Activated T-helper 2 cell treated with anti-CD3 and anti-CD28 coated beads, Interferon-gamma antibody, Interleukin-2, Interleukin-4, amounts not matched to agents 10 μg/mL and 5 μg/mL and 100 μg/mL, durations not matched to agents 14 hours and 24 hours and 36 hours (primary cell): ENCODE data around the gene RFPL2. TPM values are rescaled to one million over a fixed set of nuclear protein-coding genes. Genes with fewer than 3 reads are reported as not detected.
"Not testable (repeated sequence)": the region's sequence is repeated elsewhere in the genome, so short reads cannot be mapped to it uniquely, and the experiment has no call there.

ENCODE experiments used
- DNase-seq: peaks from one replicate; pipeline ENCODE4 v3.0.0; 2021; ENCODE audit warnings: low spot score
- H3K27ac Mint-ChIP-seq: one replicate; pipeline ENCODE4 v1.8.0; 2021; ENCODE audit warnings: mixed read lengths
- H3K27me3 Mint-ChIP-seq: one replicate; pipeline ENCODE4 v1.8.0; 2021; ENCODE audit warnings: low read depth, mixed read lengths
- H3K36me3 Mint-ChIP-seq: one replicate; pipeline ENCODE4 v1.8.0; 2021; ENCODE audit warnings: low read depth, mixed read lengths
- H3K4me1 Mint-ChIP-seq: one replicate; pipeline ENCODE4 v1.8.0; 2021; ENCODE audit warnings: low read depth, mixed read lengths
- H3K4me3 Mint-ChIP-seq: one replicate; pipeline ENCODE4 v1.8.0; 2021; ENCODE audit warnings: low read depth, mild to moderate bottlenecking, moderate library complexity, mixed read lengths
- H3K9me3 Mint-ChIP-seq: one replicate; pipeline ENCODE4 v1.8.0; 2021; ENCODE audit warnings: mixed read lengths
- intact Hi-C: fragments of 100-400 bp; cut with micrococcal nuclease; formaldehyde crosslinking; loops from one replicate; pipeline ENCODE4 v1.15.1; 2023
- total RNA-seq: library from RNA; stranded (reverse); gene quantifications from 2 replicates; pipeline ENCODE4 v1.2.3, GENCODE V29; 2022

The RFPL2 gene
- total RNA-seq, 1 donor from 2014 or later, result 0.16 TPM

- H3K4me3 Mint-ChIP-seq, result no peak overlapping the region
- peaks cover 40% of the 10 kb centered on the region for H3K4me1 Mint-ChIP-seq
- peaks cover 9% of the 10 kb centered on the region for H3K9me3 Mint-ChIP-seq
- DNase-seq, result no peak
- no peaks in the 10 kb centered on the region for H3K36me3 Mint-ChIP-seq
- no peak overlapping the region for H3K27ac Mint-ChIP-seq
- peaks cover 3% of the 10 kb centered on the region for H3K27me3 Mint-ChIP-seq
- intact Hi-C loops, result loop anchor here (5.0 kb wide), 1 partner anchor 63 kb away; the partner anchor contains the start of gene RFPL2
Observed at GRCh38 chr22:32144496-32145274, 60.2 kb downstream of the RFPL2 start.

GRCh38 chr22:32142600-32142999 is 62.3 kb downstream of the RFPL2 start:
- peaks cover 47% of the 10 kb centered on the region for H3K4me1 Mint-ChIP-seq
- no peak overlapping the region for H3K4me3 Mint-ChIP-seq
- H3K36me3 Mint-ChIP-seq, result no peaks in the 10 kb centered on the region
- DNase-seq, result no peak
- no peaks in the 10 kb centered on the region for H3K27me3 Mint-ChIP-seq
- peak overlapping the region; percentile 81 for H3K27ac Mint-ChIP-seq
- peaks cover 9% of the 10 kb centered on the region for H3K9me3 Mint-ChIP-seq
- intact Hi-C loops, result loop anchor here (5.0 kb wide), 1 partner anchor 65 kb away; the partner anchor contains the start of gene RFPL2

- not testable (repeated sequence) for H3K27ac Mint-ChIP-seq, H3K9me3 Mint-ChIP-seq, H3K27me3 Mint-ChIP-seq, DNase-seq, H3K36me3 Mint-ChIP-seq, H3K4me3 Mint-ChIP-seq
- intact Hi-C loops, result loop anchor here (5.0 kb wide), 1 partner anchor 67 kb away; the partner anchor contains the start of gene RFPL2
- H3K4me1 Mint-ChIP-seq, result peaks cover 57% of the 10 kb centered on the region
Observed at GRCh38 chr22:32140688-32141087, 64.2 kb downstream of the RFPL2 start.

Other genes with a start within 250 kb of the RFPL2 start
- gene SLC5A1, start 161.8 kb downstream of the RFPL2 start, total RNA-seq, result not detected in 2 replicates
- gene C22orf42, start 45.8 kb downstream of the RFPL2 start, total RNA-seq, result not detected in 2 replicates
- not detected in 2 replicates for gene SLC5A4, start 50.3 kb upstream of the RFPL2 start, total RNA-seq
- gene RFPL3, start 152.8 kb upstream of the RFPL2 start, total RNA-seq, result not detected in 2 replicates
- gene RTCB, start 207.2 kb upstream of the RFPL2 start, total RNA-seq, result 97.5 and 102 TPM in 2 replicates